K562 (cell line): ENCODE measurements around the gene ABCF2.

ENCODE experiments used
- BHLHE40 ChIP-seq: IDR thresholded peaks from 2 replicates; pipeline ENCODE4 v1.6.1; 2011; ENCODE audit warnings: low read length, improper control_type of control experiment
- COPS2 ChIP-seq: fragments of 450-650 bp; conservative IDR thresholded peaks from 2 replicates; pipeline ENCODE4 v1.6.1; 2016; ENCODE audit warnings: mild to moderate bottlenecking, moderate library complexity
- CREB1 ChIP-seq, 2 experiments: sonication (generic) in 1 of 2; formaldehyde crosslinking in 1 of 2; IDR thresholded peaks; 2 replicates each; pipeline versions ENCODE4 v1.6.1 to v1.8.0; 2012 to 2022; ENCODE audit warnings: inconsistent platforms in 1 of 2, mild to moderate bottlenecking in 1 of 2, missing genetic modification reagents in 1 of 2, moderate library complexity in 1 of 2
- CTCF ChIP-seq, 3 experiments: IDR thresholded peaks in 2 of 3; conservative IDR thresholded peaks in 1 of 3; 2 replicates each; pipeline ENCODE4 v1.5.1; 2011 to 2012; ENCODE audit warnings: low read length in 3 of 3, mild to moderate bottlenecking in 3 of 3, control low read depth in 2 of 3, improper control_type of control experiment in 1 of 3, inconsistent platforms in 1 of 3, low read depth in 1 of 3, mixed read lengths in 1 of 3, moderate library complexity in 1 of 3; ENCODE audit not compliant: insufficient read depth in 2 of 3
- FOXK1 ChIP-seq: sonication (generic); formaldehyde crosslinking; IDR thresholded peaks from 2 replicates; pipeline ENCODE4 v1.8.0; 2022; ENCODE audit warnings: missing genetic modification reagents, mild to moderate bottlenecking, borderline replicate concordance
- MAX ChIP-seq: sonication (generic); formaldehyde crosslinking; IDR thresholded peaks from 2 replicates; pipeline ENCODE4 v1.9.0; 2022; ENCODE audit warnings: mild to moderate bottlenecking, missing genetic modification reagents
- MTA2 ChIP-seq: fragments of 450-650 bp; IDR thresholded peaks from 2 replicates; pipeline ENCODE4 v1.6.1; 2016; ENCODE audit warnings: low read depth
- PHB2 ChIP-seq: fragments of 450-650 bp; IDR thresholded peaks from 2 replicates; pipeline ENCODE4 v1.6.1; 2017; ENCODE audit warnings: low read depth
- TARDBP ChIP-seq: fragments of 450-650 bp; IDR thresholded peaks from 2 replicates; pipeline ENCODE4 v1.6.1; 2016
- TCFL5 ChIP-seq: fragments of 250-450 bp; sonication (Bioruptor Pico); conservative IDR thresholded peaks from 2 replicates; pipeline ENCODE4 v1.6.1; 2021; ENCODE audit warnings: mild to moderate bottlenecking, moderate library complexity, matching md5 sums
- ZNF140 ChIP-seq: fragments of 250-450 bp; sonication (Bioruptor Pico); IDR thresholded peaks from 2 replicates; pipeline ENCODE4 v1.8.0; 2021; ENCODE audit warnings: moderate library complexity, mild to moderate bottlenecking, inconsistent platforms
- TF ChIP-seq, protein P1 (sequence below), 2 experiments: fragments of 450-650 bp in 1 of 2; sonication (generic) in 1 of 2; formaldehyde crosslinking in 1 of 2; IDR thresholded peaks; 2 replicates each; pipeline versions ENCODE4 v1.7.1 to v1.9.0; 2016 to 2022; ENCODE audit warnings: inconsistent platforms in 1 of 2, mild to moderate bottlenecking in 1 of 2, missing genetic modification reagents in 1 of 2

- no peak for TF ChIP-seq MTA2
- TF ChIP-seq, protein P1, sequence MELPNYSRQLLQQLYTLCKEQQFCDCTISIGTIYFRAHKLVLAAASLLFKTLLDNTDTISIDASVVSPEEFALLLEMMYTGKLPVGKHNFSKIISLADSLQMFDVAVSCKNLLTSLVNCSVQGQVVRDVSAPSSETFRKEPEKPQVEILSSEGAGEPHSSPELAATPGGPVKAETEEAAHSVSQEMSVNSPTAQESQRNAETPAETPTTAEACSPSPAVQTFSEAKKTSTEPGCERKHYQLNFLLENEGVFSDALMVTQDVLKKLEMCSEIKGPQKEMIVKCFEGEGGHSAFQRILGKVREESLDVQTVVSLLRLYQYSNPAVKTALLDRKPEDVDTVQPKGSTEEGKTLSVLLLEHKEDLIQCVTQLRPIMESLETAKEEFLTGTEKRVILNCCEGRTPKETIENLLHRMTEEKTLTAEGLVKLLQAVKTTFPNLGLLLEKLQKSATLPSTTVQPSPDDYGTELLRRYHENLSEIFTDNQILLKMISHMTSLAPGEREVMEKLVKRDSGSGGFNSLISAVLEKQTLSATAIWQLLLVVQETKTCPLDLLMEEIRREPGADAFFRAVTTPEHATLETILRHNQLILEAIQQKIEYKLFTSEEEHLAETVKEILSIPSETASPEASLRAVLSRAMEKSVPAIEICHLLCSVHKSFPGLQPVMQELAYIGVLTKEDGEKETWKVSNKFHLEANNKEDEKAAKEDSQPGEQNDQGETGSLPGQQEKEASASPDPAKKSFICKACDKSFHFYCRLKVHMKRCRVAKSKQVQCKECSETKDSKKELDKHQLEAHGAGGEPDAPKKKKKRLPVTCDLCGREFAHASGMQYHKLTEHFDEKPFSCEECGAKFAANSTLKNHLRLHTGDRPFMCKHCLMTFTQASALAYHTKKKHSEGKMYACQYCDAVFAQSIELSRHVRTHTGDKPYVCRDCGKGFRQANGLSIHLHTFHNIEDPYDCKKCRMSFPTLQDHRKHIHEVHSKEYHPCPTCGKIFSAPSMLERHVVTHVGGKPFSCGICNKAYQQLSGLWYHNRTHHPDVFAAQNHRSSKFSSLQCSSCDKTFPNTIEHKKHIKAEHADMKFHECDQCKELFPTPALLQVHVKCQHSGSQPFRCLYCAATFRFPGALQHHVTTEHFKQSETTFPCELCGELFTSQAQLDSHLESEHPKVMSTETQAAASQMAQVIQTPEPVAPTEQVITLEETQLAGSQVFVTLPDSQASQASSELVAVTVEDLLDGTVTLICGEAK (IDR thresholded peaks at IDR 0.05): no peak
- TF ChIP-seq, protein P1 (CRISPR knock-in tag; IDR thresholded peaks at IDR 0.05): no peak
- TF ChIP-seq PHB2: no peak
- no peak for TF ChIP-seq ZNF140 (CRISPR knock-in tag)
- no peak for TF ChIP-seq TARDBP
- TF ChIP-seq TCFL5 (CRISPR knock-in tag): no peak
- TF ChIP-seq CTCF (IDR thresholded peaks at IDR 0.05 in 2 of 3, conservative IDR thresholded peaks at IDR 0.05 in 1 of 3; ENCODE audit: insufficient read depth in 2 of 3, low read depth in 1 of 3, low read length in 3 of 3): no peak
- TF ChIP-seq COPS2: no peak
- no peak for TF ChIP-seq MAX (CRISPR knock-in tag)
- TF ChIP-seq FOXK1 (CRISPR knock-in tag): no peak
- no peak for TF ChIP-seq CREB1 (IDR thresholded peaks at IDR 0.05)
- TF ChIP-seq CREB1 (CRISPR knock-in tag; IDR thresholded peaks at IDR 0.05): no peak
- TF ChIP-seq BHLHE40: no peak
These were observed 27.3 kb upstream of the ABCF2 start for GRCh38 chr7:151254316-151254715.
